Fibroblast of pulmonary artery (primary cell): ENCODE measurements around the gene GFRA1.

Source experiments
- DNase-seq: peaks from one replicate; pipeline ENCODE4 v3.0.0-alpha.2; 2010; ENCODE audit warnings: low read depth
- H3K4me3 ChIP-seq: replicated peaks from 2 replicates; pipeline ENCODE4 v1.5.1; 2011; ENCODE audit warnings: low read depth, mild to moderate bottlenecking, control low read depth, low read length, moderate library complexity
- CTCF ChIP-seq: IDR thresholded peaks from 2 replicates; pipeline ENCODE4 v1.5.1; 2011; ENCODE audit warnings: mild to moderate bottlenecking, control low read depth, low read length, inconsistent platforms; ENCODE audit errors: missing control alignments

Gene GFRA1

GRCh38 chr10:116245156-116245555, 27.9 kb downstream of the GFRA1 start:
- no peak for DNase-seq
- no peak for TF ChIP-seq CTCF
- H3K4me3 ChIP-seq, result no peak overlapping the region

DNA sequence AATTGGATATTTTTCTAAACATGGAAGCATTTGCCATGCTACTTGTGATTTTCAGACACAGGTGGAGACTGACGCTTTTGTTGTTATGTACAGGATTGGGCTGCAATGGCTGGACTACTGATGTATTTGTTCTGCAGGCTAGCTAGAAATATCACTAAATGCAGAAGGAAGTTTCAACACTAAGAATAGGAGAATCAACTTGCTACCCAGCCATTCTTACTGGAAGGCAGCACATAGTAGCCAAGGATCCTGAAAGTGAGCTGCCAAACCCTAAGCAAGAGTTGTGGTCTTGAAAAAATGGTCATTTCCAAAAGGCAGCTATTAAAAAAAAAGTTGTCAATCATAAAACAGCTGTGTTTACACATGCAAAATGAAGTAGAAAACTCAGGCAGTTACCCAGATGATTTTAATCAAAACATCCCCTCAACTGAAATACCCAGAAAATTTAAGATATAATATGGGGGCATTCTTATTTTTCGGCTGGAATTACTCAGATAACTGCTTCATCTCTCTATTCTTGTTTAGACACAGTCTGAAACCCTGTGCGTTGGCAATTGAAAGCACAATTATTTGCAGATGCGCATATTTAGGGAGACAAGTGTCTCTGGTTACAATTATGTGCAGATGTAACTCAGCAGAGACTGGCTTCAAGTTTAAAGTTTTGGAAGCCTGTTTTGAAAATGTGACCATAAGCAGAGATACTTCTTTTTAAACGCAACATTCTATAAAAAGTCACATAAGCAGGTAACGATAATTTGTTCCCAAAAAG, 31.2 kb downstream of the GFRA1 start:
- TF ChIP-seq CTCF, result no peak
- DNase-seq, result no peak
- no peak overlapping the region for H3K4me3 ChIP-seq

DNA sequence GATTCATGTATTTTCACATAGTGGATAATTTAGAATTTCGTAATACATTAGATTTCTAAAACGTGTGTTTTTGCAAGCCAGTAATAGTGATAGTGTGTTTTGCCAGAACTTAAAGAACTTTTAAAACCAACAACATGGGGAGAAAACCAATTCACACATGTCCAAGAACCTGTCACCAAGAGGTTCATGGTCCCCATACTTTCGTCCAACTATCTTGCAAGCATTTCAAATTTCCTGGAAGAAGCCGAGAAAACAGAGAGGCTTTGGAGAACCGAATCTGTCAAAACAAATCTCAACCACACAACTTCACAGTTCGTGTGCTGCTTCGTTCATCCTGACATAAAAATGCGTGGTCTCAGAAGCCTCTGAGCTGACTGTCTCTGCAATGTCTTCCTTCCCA, 31.9 kb downstream of the GFRA1 start:
- no peak for DNase-seq
- no peak for TF ChIP-seq CTCF
- H3K4me3 ChIP-seq, result no peak overlapping the region

- TF ChIP-seq CTCF, result no peak
- H3K4me3 ChIP-seq, result no peak overlapping the region
- DNase-seq, result no peak
Measured at GRCh38 chr10:116240157-116240950, 32.7 kb downstream of the GFRA1 start.

GRCh38 chr10:116239229-116239628, 33.8 kb downstream of the GFRA1 start:
- no peak overlapping the region for H3K4me3 ChIP-seq
- no peak for TF ChIP-seq CTCF
- DNase-seq, result no peak

- no peak overlapping the region for H3K4me3 ChIP-seq
- DNase-seq, result no peak
- TF ChIP-seq CTCF, result no peak
Measured at GRCh38 chr10:116237970-116238369, 35.0 kb downstream of the GFRA1 start.

- TF ChIP-seq CTCF, result no peak
- H3K4me3 ChIP-seq, result no peak overlapping the region
- no peak for DNase-seq
Measured at GRCh38 chr10:116237260-116237659, 35.7 kb downstream of the GFRA1 start.
